ENCODE measurements around the gene NKAIN1.

DNA sequence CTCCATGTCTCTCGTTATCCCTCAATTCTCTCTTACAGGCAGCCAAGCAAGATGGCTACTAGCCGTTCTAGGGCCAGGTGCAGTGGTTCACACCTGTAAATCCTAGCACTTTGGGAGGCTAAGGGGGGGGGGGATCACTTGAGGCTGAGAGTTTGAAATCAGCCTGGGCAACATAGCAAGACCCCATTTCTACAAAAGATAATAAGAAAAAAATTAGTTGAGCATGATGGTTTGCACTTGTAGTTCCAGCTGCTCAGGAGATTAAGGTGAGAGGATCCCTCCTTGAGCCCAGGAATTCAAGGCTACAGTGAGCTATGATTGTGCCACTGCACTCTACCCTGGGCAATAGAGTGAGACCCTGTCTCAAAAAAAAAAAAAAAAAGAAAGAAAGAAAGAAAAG lies 80.4 kb downstream of the NKAIN1 start:
- TF ChIP-seq EZH2 (IDR thresholded peaks at IDR 0.05; ENCODE audit: low read depth, unreplicated experiment) (no peak), STAT1 (IDR thresholded peaks at IDR 0.05; ENCODE audit: unreplicated experiment) (no peak), POLR2AphosphoS5 (IDR thresholded peaks at IDR 0.05; ENCODE audit: low read depth) (no peak)
- TF ChIP-seq, protein P1, sequence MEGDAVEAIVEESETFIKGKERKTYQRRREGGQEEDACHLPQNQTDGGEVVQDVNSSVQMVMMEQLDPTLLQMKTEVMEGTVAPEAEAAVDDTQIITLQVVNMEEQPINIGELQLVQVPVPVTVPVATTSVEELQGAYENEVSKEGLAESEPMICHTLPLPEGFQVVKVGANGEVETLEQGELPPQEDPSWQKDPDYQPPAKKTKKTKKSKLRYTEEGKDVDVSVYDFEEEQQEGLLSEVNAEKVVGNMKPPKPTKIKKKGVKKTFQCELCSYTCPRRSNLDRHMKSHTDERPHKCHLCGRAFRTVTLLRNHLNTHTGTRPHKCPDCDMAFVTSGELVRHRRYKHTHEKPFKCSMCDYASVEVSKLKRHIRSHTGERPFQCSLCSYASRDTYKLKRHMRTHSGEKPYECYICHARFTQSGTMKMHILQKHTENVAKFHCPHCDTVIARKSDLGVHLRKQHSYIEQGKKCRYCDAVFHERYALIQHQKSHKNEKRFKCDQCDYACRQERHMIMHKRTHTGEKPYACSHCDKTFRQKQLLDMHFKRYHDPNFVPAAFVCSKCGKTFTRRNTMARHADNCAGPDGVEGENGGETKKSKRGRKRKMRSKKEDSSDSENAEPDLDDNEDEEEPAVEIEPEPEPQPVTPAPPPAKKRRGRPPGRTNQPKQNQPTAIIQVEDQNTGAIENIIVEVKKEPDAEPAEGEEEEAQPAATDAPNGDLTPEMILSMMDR (conservative IDR thresholded peaks at IDR 0.05; ENCODE audit: low read depth in 2 of 2): no peak
- TF ChIP-seq, protein P2, sequence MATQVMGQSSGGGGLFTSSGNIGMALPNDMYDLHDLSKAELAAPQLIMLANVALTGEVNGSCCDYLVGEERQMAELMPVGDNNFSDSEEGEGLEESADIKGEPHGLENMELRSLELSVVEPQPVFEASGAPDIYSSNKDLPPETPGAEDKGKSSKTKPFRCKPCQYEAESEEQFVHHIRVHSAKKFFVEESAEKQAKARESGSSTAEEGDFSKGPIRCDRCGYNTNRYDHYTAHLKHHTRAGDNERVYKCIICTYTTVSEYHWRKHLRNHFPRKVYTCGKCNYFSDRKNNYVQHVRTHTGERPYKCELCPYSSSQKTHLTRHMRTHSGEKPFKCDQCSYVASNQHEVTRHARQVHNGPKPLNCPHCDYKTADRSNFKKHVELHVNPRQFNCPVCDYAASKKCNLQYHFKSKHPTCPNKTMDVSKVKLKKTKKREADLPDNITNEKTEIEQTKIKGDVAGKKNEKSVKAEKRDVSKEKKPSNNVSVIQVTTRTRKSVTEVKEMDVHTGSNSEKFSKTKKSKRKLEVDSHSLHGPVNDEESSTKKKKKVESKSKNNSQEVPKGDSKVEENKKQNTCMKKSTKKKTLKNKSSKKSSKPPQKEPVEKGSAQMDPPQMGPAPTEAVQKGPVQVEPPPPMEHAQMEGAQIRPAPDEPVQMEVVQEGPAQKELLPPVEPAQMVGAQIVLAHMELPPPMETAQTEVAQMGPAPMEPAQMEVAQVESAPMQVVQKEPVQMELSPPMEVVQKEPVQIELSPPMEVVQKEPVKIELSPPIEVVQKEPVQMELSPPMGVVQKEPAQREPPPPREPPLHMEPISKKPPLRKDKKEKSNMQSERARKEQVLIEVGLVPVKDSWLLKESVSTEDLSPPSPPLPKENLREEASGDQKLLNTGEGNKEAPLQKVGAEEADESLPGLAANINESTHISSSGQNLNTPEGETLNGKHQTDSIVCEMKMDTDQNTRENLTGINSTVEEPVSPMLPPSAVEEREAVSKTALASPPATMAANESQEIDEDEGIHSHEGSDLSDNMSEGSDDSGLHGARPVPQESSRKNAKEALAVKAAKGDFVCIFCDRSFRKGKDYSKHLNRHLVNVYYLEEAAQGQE (IDR thresholded peaks at IDR 0.05; ENCODE audit: unreplicated experiment): no peak

Measured in GM23338 (cell line).